MM.1S (cell line): ENCODE data around the gene DDB1.

Experiments
- DNase-seq: peaks from one replicate; pipeline ENCODE4 v3.0.0-alpha.2; 2015
- H2AFZ ChIP-seq: fragments of 300-600 bp; sonication (generic); 2 replicates; pipeline ENCODE4 v1.6.0; 2016; ENCODE audit warnings: antibody characterized with exemption, low read length
- H3F3A ChIP-seq: fragments of 300-600 bp; sonication (generic); 2 replicates; pipeline ENCODE4 v1.6.1; 2016; ENCODE audit warnings: mild to moderate bottlenecking, antibody characterized with exemption, low read length, moderate library complexity, mixed read lengths; ENCODE audit not compliant: insufficient read depth
- H3K27ac ChIP-seq: fragments of 300-600 bp; sonication (generic); 2 replicates; pipeline ENCODE4 v1.5.1; 2016; ENCODE audit warnings: mild to moderate bottlenecking, low read length
- H3K27me3 ChIP-seq: fragments of 300-600 bp; sonication (generic); replicated peaks from 2 replicates; pipeline ENCODE4 v1.6.0; 2016; ENCODE audit warnings: low read length; ENCODE audit not compliant: insufficient read depth
- H3K36me3 ChIP-seq: fragments of 300-600 bp; sonication (generic); replicated peaks from 2 replicates; pipeline ENCODE4 v1.6.1; 2016; ENCODE audit warnings: mild to moderate bottlenecking, low read length, mixed read lengths; ENCODE audit not compliant: insufficient read depth
- H3K4me1 ChIP-seq: fragments of 300-600 bp; sonication (generic); 2 replicates; pipeline ENCODE4 v1.6.1; 2016; ENCODE audit warnings: low read length, mixed read lengths
- H3K4me2 ChIP-seq: fragments of 300-600 bp; sonication (generic); 2 replicates; pipeline ENCODE4 v1.6.0; 2016; ENCODE audit warnings: low read depth, low read length
- H3K4me3 ChIP-seq: fragments of 300-600 bp; sonication (generic); 2 replicates; pipeline ENCODE4 v1.5.1; 2016; ENCODE audit warnings: low read length, mixed read lengths
- H3K79me2 ChIP-seq: fragments of 300-600 bp; sonication (generic); 2 replicates; pipeline ENCODE4 v1.6.1; 2016; ENCODE audit warnings: mixed run types, low read length, mixed read lengths
- H3K9ac ChIP-seq: fragments of 300-600 bp; sonication (generic); 2 replicates; pipeline ENCODE4 v1.6.1; 2016; ENCODE audit warnings: low read length, mixed read lengths
- H3K9me2 ChIP-seq: fragments of 300-600 bp; sonication (generic); replicated peaks from 2 replicates; pipeline ENCODE4 v1.6.1; 2016; ENCODE audit warnings: mild to moderate bottlenecking, low read length, mixed read lengths; ENCODE audit not compliant: insufficient read depth
- H3K9me3 ChIP-seq: fragments of 300-600 bp; sonication (generic); replicated peaks from 2 replicates; pipeline ENCODE4 v1.6.1; 2016; ENCODE audit warnings: mild to moderate bottlenecking, low read length, mixed read lengths; ENCODE audit not compliant: insufficient read depth
- H4K20me1 ChIP-seq: fragments of 300-600 bp; sonication (generic); 2 replicates; pipeline ENCODE4 v1.6.1; 2016; ENCODE audit warnings: mild to moderate bottlenecking, low read length, moderate library complexity, mixed read lengths; ENCODE audit not compliant: insufficient read depth
- EZH2 ChIP-seq: fragments of 300-600 bp; sonication (generic); optimal IDR thresholded peaks from 2 replicates; pipeline ENCODE3; 2017; ENCODE audit warnings: low read depth, mild to moderate bottlenecking, antibody characterized with exemption, low read length, mixed read lengths
- EZH2phosphoT487 ChIP-seq: fragments of 300-600 bp; sonication (generic); IDR thresholded peaks from 2 replicates; pipeline ENCODE4 v1.6.1; 2018; ENCODE audit warnings: antibody characterized with exemption, low read length
- TF ChIP-seq, protein P1 (sequence below): fragments of 300-600 bp; sonication (generic); IDR thresholded peaks from 2 replicates; pipeline ENCODE4 v1.5.1; 2016; ENCODE audit warnings: antibody characterized with exemption, low read length, mixed read lengths

Gene DDB1

DNA sequence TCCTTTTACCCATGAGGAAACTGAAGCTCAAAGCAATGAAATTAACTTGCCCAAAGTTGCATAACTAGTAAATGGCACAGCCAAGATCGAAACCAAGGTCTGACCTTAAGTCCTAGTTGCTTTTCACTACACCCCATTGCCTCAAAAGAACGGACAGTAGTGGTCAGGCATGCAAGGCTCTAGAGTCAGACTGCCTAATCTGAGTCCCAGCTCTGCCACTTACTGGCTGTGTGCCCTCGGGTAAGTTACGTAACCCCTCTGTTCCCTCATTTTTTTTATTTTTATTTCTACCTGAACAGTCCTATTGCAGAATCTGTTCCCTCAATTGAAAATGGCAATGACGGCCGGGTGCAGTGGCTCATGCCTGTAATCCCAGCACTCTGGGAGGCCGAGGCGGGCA, 19.1 kb upstream of the DDB1 start:
- H3K79me2 ChIP-seq = no peaks in the 10 kb centered on the region
- H3K4me1 ChIP-seq = peaks cover under 1% of the 10 kb centered on the region; the same call in 1 of the 2 replicates
- H3F3A ChIP-seq = no peaks in the 10 kb centered on the region
- no peaks in the 10 kb centered on the region for H4K20me1 ChIP-seq
- H3K9me2 ChIP-seq = no peaks in the 10 kb centered on the region
- H3K9me3 ChIP-seq = no peaks in the 10 kb centered on the region
- TF ChIP-seq, protein P1, sequence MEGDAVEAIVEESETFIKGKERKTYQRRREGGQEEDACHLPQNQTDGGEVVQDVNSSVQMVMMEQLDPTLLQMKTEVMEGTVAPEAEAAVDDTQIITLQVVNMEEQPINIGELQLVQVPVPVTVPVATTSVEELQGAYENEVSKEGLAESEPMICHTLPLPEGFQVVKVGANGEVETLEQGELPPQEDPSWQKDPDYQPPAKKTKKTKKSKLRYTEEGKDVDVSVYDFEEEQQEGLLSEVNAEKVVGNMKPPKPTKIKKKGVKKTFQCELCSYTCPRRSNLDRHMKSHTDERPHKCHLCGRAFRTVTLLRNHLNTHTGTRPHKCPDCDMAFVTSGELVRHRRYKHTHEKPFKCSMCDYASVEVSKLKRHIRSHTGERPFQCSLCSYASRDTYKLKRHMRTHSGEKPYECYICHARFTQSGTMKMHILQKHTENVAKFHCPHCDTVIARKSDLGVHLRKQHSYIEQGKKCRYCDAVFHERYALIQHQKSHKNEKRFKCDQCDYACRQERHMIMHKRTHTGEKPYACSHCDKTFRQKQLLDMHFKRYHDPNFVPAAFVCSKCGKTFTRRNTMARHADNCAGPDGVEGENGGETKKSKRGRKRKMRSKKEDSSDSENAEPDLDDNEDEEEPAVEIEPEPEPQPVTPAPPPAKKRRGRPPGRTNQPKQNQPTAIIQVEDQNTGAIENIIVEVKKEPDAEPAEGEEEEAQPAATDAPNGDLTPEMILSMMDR = no peak
- TF ChIP-seq EZH2phosphoT487 = no peak
- TF ChIP-seq EZH2 = no peak
- no peaks in the 10 kb centered on the region for H3K27me3 ChIP-seq
- H3K36me3 ChIP-seq = no peaks in the 10 kb centered on the region
- no peak overlapping the region for H3K9ac ChIP-seq
- DNase-seq = no peak
- no peak overlapping the region for H3K27ac ChIP-seq
- H3K4me2 ChIP-seq = no peak overlapping the region
- no peak overlapping the region for H2AFZ ChIP-seq
- no peak overlapping the region for H3K4me3 ChIP-seq

DNA sequence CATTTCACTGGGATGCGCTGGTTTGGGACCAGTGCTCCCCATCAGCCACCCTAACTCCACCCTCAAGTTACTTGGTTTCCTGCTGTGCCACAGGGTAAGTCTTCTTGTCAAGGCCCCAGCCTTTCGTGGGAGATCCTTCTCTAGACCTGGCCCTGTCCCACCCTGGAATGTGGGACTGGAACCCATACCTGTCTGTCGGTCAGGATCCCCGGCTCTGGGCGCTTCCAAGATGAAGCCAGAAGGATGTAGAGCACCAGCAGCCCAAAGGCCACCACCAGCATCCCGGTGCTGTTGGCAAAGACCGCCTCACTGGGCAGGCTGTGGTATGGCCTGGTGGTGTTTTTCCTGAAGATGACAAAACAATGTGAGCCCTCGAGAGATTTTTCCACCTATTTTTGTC, 17.9 kb upstream of the DDB1 start:
- Histone ChIP-seq H3F3A (no peaks in the 10 kb centered on the region), H3K9me3 (no peaks in the 10 kb centered on the region), H3K27ac (no peak overlapping the region), H3K4me2 (no peak overlapping the region), H3K9me2 (no peaks in the 10 kb centered on the region), H3K9ac (no peak overlapping the region), H3K79me2 (no peaks in the 10 kb centered on the region), H3K4me1 (no peaks in the 10 kb centered on the region), H4K20me1 (no peaks in the 10 kb centered on the region), H3K36me3 (no peaks in the 10 kb centered on the region), H3K4me3 (no peak overlapping the region), H2AFZ (no peak overlapping the region), H3K27me3 (no peaks in the 10 kb centered on the region)
- no peak for DNase-seq
- TF ChIP-seq, protein P1 = no peak
- no peak for TF ChIP-seq EZH2phosphoT487
- no peak for TF ChIP-seq EZH2

DNA sequence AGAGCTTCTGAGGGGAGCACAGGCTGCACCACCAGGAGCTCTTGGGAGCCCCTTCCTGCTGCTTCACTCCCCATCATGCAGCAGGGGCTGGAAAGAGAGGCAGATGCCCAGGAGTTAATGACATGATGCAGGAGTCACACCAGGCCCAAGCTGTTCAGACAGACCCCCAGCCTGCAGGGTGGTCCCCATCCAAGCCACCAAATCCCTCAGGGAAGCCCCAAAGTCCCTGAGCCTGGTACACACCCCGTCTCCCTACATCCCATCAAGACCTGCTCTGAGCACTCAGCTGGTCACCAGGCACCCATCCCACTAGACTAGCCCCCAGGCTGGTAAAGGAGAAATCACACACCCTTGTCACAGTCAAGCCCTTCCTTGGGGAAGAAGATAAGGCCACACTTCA, 17.4 kb upstream of the DDB1 start:
- Histone ChIP-seq H3K4me1 (no peaks in the 10 kb centered on the region), H3F3A (no peaks in the 10 kb centered on the region), H3K9ac (no peak overlapping the region), H3K4me3 (no peak overlapping the region), H3K27ac (no peak overlapping the region), H3K79me2 (no peaks in the 10 kb centered on the region), H3K4me2 (no peak overlapping the region), H3K27me3 (no peaks in the 10 kb centered on the region), H3K9me3 (no peaks in the 10 kb centered on the region), H2AFZ (no peak overlapping the region), H4K20me1 (no peaks in the 10 kb centered on the region), H3K36me3 (no peaks in the 10 kb centered on the region), H3K9me2 (no peaks in the 10 kb centered on the region)
- TF ChIP-seq, protein P1 = no peak
- no peak for TF ChIP-seq EZH2
- no peak for TF ChIP-seq EZH2phosphoT487
- DNase-seq = no peak

DNA sequence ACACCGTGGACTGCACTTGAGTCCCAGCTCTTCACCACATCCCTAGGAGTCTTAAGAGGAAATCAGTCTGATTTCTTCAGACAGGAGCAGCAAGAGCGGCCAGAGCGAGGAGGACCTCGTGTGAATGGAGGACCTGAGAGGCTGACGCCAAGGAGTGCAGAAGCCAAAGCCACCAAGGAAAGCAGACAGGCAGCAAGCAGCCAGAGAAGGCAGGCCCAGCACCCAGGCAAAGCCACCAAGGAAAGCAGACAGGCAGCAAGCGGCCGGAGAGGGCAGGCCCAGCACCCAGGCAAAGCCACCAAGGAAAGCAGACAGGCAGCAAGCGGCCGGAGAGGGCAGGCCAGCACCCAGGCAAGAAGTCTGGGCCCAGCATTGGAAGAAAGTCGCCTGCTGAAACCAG, 17.0 kb upstream of the DDB1 start:
- H3K4me3 ChIP-seq = no peak overlapping the region
- no peak for DNase-seq
- no peak overlapping the region for H3K9ac ChIP-seq
- H3K4me1 ChIP-seq = no peaks in the 10 kb centered on the region
- no peaks in the 10 kb centered on the region for H3F3A ChIP-seq
- H3K27me3 ChIP-seq = no peaks in the 10 kb centered on the region
- H3K9me3 ChIP-seq = no peaks in the 10 kb centered on the region
- no peaks in the 10 kb centered on the region for H3K36me3 ChIP-seq
- no peak overlapping the region for H2AFZ ChIP-seq
- TF ChIP-seq EZH2 (no peak), EZH2phosphoT487 (no peak)
- TF ChIP-seq, protein P1 = no peak
- no peak overlapping the region for H3K27ac ChIP-seq
- no peaks in the 10 kb centered on the region for H3K79me2 ChIP-seq
- H3K4me2 ChIP-seq = no peak overlapping the region
- no peaks in the 10 kb centered on the region for H3K9me2 ChIP-seq
- H4K20me1 ChIP-seq = no peaks in the 10 kb centered on the region
